ENCODE measurements around the gene SSU72. TPM values are rescaled to one million over a fixed set of nuclear protein-coding genes. Genes with fewer than 3 reads are reported as not detected.

Gene SSU72
- total and polyA plus RNA-seq, 4 donors: 35.4 to 57.4 (median 44.3) TPM

DNA sequence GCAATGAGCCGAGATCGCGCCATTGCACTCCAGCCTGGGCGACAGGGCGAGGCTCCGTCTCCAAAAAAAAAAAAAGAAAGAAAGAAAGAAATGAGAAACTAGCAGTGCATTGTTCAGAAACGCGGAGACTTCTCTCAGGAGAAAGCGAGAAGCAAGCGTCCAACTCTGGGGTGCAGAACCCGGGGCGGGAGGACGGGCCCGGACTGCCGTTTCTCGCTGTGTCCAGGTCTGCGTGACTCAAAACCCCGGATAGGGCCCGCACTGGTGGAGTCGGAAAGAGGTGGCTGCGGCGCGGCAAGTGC is 40.2 kb upstream of the SSU72 start:
- Histone ChIP-seq H3K9me3 (ENCODE audit: control insufficient read depth in 4 of 4, low read length in 3 of 4) (no peaks in the 10 kb centered on the region), H3K36me3 (ENCODE audit: control insufficient read depth in 4 of 4, insufficient read depth in 3 of 4, low read depth in 1 of 4, low read length in 3 of 4) (peaks cover 0 to 6% (median 0%) of the 10 kb centered on the region in 4 donors), H3K9ac (ENCODE audit: low read depth in 1 of 2, low read length in 2 of 2) (peak overlapping the region in 1 of 2 donors; percentile 62), H3K27ac (ENCODE audit: low read depth in 1 of 2, low read length in 2 of 2) (peak overlapping the region; percentile 94 to 100), H3K27me3 (ENCODE audit: control insufficient read depth in 4 of 4, insufficient read depth in 4 of 4, low read length in 3 of 4) (no peaks in the 10 kb centered on the region), H3K4me3 (ENCODE audit: low read depth in 1 of 3, low read length in 3 of 3) (peak overlapping the region; percentile 73 to 97 (median 85)), H3K4me1 (ENCODE audit: control insufficient read depth in 4 of 4, insufficient read depth in 4 of 4, low read length in 3 of 4) (peaks cover 11 to 58% (median 48%) of the 10 kb centered on the region in 4 donors)
- DNase-seq (ENCODE audit: low spot score): no peak
- under 1% methylated on average over 23 of the region's 23 CpGs for WGBS
- TF ChIP-seq SP1 (IDR thresholded peaks at IDR 0.05) (no peak), TAF1 (conservative IDR thresholded peaks at IDR 0.05) (no peak), HNF4A (conservative IDR thresholded peaks at IDR 0.05) (no peak), FOXA2 (IDR thresholded peaks at IDR 0.05) (no peak)
- TF ChIP-seq, protein P1, sequence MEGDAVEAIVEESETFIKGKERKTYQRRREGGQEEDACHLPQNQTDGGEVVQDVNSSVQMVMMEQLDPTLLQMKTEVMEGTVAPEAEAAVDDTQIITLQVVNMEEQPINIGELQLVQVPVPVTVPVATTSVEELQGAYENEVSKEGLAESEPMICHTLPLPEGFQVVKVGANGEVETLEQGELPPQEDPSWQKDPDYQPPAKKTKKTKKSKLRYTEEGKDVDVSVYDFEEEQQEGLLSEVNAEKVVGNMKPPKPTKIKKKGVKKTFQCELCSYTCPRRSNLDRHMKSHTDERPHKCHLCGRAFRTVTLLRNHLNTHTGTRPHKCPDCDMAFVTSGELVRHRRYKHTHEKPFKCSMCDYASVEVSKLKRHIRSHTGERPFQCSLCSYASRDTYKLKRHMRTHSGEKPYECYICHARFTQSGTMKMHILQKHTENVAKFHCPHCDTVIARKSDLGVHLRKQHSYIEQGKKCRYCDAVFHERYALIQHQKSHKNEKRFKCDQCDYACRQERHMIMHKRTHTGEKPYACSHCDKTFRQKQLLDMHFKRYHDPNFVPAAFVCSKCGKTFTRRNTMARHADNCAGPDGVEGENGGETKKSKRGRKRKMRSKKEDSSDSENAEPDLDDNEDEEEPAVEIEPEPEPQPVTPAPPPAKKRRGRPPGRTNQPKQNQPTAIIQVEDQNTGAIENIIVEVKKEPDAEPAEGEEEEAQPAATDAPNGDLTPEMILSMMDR (IDR thresholded peaks at IDR 0.05; ENCODE audit: low read depth, low read length, missing input control): no peak
- TF ChIP-seq, protein P2, sequence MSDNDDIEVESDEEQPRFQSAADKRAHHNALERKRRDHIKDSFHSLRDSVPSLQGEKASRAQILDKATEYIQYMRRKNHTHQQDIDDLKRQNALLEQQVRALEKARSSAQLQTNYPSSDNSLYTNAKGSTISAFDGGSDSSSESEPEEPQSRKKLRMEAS (IDR thresholded peaks at IDR 0.05): no peak

DNA sequence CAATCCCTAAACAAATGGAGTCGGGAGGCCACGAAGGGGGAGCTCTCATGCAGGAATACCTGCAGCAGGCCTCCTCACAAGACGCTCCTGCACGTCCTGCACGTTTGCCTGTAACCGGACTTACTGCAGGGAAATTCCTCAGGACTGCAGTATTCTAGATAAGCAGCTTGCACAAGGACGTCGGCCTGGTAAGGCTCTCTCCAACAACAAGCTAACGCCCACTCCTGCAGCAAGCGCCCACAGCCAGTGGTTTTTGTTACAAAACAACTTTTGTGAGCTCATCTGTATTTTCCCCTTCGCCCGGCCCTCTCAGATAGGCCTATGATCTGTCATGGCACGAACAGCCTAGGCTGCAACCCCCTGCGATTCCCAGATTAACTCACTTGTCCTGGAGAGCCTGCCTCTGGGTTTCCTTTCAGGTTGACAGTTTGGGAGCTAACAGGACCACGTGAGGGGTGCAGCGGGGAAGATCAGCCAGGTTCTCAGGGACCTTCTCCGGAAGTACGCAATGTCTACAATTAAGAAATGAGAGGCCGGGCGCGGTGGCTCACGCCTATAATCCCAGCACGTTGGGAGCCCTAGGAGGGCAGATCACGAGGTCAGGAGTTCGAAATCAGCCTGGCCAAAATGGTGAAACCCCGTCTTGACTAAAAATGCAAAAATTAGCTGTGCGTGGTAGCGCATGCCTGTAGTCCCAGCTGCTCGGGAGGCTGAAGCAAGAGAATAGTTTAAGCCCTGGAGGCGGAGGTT is 39.7 kb upstream of the SSU72 start:
- H3K9me3 ChIP-seq (ENCODE audit: control insufficient read depth in 4 of 4, low read length in 3 of 4): no peaks in the 10 kb centered on the region
- TF ChIP-seq EGR1 (IDR thresholded peaks at IDR 0.05; ENCODE audit: low read depth in 2 of 2) (no peak), SP1 (IDR thresholded peaks at IDR 0.05) (no peak), FOXA1 (IDR thresholded peaks at IDR 0.05) (no peak), JUND (IDR thresholded peaks at IDR 0.05) (no peak), YY1 (IDR thresholded peaks at IDR 0.05) (no peak), GABPA (IDR thresholded peaks at IDR 0.05 in 1 of 2, conservative IDR thresholded peaks at IDR 0.05 in 1 of 2) (no peak)
- TF ChIP-seq, protein P2 (IDR thresholded peaks at IDR 0.05): no peak
- TF ChIP-seq, protein P3, sequence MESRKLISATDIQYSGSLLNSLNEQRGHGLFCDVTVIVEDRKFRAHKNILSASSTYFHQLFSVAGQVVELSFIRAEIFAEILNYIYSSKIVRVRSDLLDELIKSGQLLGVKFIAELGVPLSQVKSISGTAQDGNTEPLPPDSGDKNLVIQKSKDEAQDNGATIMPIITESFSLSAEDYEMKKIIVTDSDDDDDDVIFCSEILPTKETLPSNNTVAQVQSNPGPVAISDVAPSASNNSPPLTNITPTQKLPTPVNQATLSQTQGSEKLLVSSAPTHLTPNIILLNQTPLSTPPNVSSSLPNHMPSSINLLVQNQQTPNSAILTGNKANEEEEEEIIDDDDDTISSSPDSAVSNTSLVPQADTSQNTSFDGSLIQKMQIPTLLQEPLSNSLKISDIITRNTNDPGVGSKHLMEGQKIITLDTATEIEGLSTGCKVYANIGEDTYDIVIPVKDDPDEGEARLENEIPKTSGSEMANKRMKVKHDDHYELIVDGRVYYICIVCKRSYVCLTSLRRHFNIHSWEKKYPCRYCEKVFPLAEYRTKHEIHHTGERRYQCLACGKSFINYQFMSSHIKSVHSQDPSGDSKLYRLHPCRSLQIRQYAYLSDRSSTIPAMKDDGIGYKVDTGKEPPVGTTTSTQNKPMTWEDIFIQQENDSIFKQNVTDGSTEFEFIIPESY (IDR thresholded peaks at IDR 0.05): no peak
- TF ChIP-seq, protein P1 (IDR thresholded peaks at IDR 0.05; ENCODE audit: low read depth, low read length, missing input control): no peak
- H3K4me1 ChIP-seq (ENCODE audit: control insufficient read depth in 4 of 4, insufficient read depth in 4 of 4, low read length in 3 of 4): peaks cover 8 to 52% (median 43%) of the 10 kb centered on the region in 4 donors
- WGBS: 4% methylated on average over 30 of the region's 30 CpGs
- DNase-seq (ENCODE audit: low spot score): peak; percentile 59
- no peaks in the 10 kb centered on the region for H3K27me3 ChIP-seq (ENCODE audit: control insufficient read depth in 4 of 4, insufficient read depth in 4 of 4, low read length in 3 of 4)
- peaks cover 0 to 6% (median 0%) of the 10 kb centered on the region in 4 donors for H3K36me3 ChIP-seq (ENCODE audit: control insufficient read depth in 4 of 4, insufficient read depth in 3 of 4, low read depth in 1 of 4, low read length in 3 of 4)
- H3K9ac ChIP-seq (ENCODE audit: low read depth in 1 of 2, low read length in 2 of 2): peak overlapping the region in 1 of 2 donors; percentile 23
- H3K27ac ChIP-seq (ENCODE audit: low read depth in 1 of 2, low read length in 2 of 2): peak overlapping the region; percentile 94 to 100
- peak overlapping the region; percentile 73 to 97 (median 85) for H3K4me3 ChIP-seq (ENCODE audit: low read depth in 1 of 3, low read length in 3 of 3)

All from liver (tissue), 9 donors.